ENCODE results near the gene CREB5. TPM values are rescaled to one million over a fixed set of nuclear protein-coding genes. Genes with fewer than 3 reads are reported as not detected.
"Not testable (repeated sequence)": the region's sequence is repeated elsewhere in the genome, so short reads cannot be mapped to it uniquely, and the experiment has no call there.

The CREB5 gene
- total and polyA plus RNA-seq, 7 donors, result 0.86 to 33.8 (median 16.6) TPM

- TF ChIP-seq CTCF (IDR thresholded peaks at IDR 0.05), result no peak
- Histone ChIP-seq H3K27ac (no peak overlapping the region), H3K4me1 (peaks cover 3% of the 10 kb centered on the region), H3K36me3 (ENCODE audit: insufficient read depth in 1 of 2, low read depth in 1 of 2) (no peaks in the 10 kb centered on the region), H3K4me3 (no peak overlapping the region), H3K27me3 (ENCODE audit: insufficient read depth in 3 of 3, low read length in 2 of 3) (no peaks in the 10 kb centered on the region), H3K9me3 (no peaks in the 10 kb centered on the region)
- intact Hi-C loops (cut with DNase I), result no loop called here
- 91 to 95% (median 92%) methylated on average over 2 of the region's 2 CpGs for WGBS, 3 donors
- DNase-seq, result no peak
- no peak for ATAC-seq
Observed at GRCh38 chr7:28782362-28782761, 370.0 kb downstream of the CREB5 start.

GRCh38 chr7:28784171-28784902, 372.0 kb downstream of the CREB5 start:
- no peaks in the 10 kb centered on the region for H3K9me3 ChIP-seq
- H3K4me1 ChIP-seq, result peaks cover 3% of the 10 kb centered on the region
- ATAC-seq, result no peak
- DNase-seq, result no peak
- no peak overlapping the region for H3K4me3 ChIP-seq
- intact Hi-C loops (cut with DNase I), result no loop called here
- H3K27me3 ChIP-seq (ENCODE audit: insufficient read depth in 3 of 3, low read length in 2 of 3), result no peaks in the 10 kb centered on the region
- H3K36me3 ChIP-seq (ENCODE audit: insufficient read depth in 1 of 2, low read depth in 1 of 2), result no peaks in the 10 kb centered on the region
- no peak for TF ChIP-seq CTCF (IDR thresholded peaks at IDR 0.05)
- H3K27ac ChIP-seq, result no peak overlapping the region
- 67 to 77% (median 71%) methylated on average over 13 of the region's 13 CpGs for WGBS, 3 donors

- ATAC-seq (no peak), DNase-seq (no peak)
- H3K9me3 ChIP-seq, result no peaks in the 10 kb centered on the region
- intact Hi-C loops (cut with DNase I), result no loop called here
- H3K4me3 ChIP-seq, result no peak overlapping the region
- no peak for TF ChIP-seq CTCF (IDR thresholded peaks at IDR 0.05)
- H3K27ac ChIP-seq, result no peak overlapping the region
- no peaks in the 10 kb centered on the region for H3K36me3 ChIP-seq (ENCODE audit: insufficient read depth in 1 of 2, low read depth in 1 of 2)
- 90 to 91% (median 91%) methylated on average over 14 of the region's 14 CpGs for WGBS, 3 donors
- H3K27me3 ChIP-seq (ENCODE audit: insufficient read depth in 3 of 3, low read length in 2 of 3), result no peaks in the 10 kb centered on the region
- H3K4me1 ChIP-seq, result peaks cover 3% of the 10 kb centered on the region
Observed at GRCh38 chr7:28785041-28785995, 373.0 kb downstream of the CREB5 start.

- 97 to 99% (median 97%) methylated on average over 5 of the region's 5 CpGs for WGBS, 3 donors
- DNase-seq; intact Hi-C loops (cut with DNase I); H3K36me3 ChIP-seq (ENCODE audit: insufficient read depth in 1 of 2, low read depth in 1 of 2); H3K27ac ChIP-seq; H3K27me3 ChIP-seq (ENCODE audit: insufficient read depth in 3 of 3, low read length in 2 of 3); H3K4me1 ChIP-seq; ATAC-seq; H3K4me3 ChIP-seq; H3K9me3 ChIP-seq: not testable (repeated sequence)
Observed at GRCh38 chr7:28786156-28786555, 373.8 kb downstream of the CREB5 start.

- intact Hi-C loops (cut with DNase I), result no loop called here
- H3K4me1 ChIP-seq, result peaks cover 3% of the 10 kb centered on the region
- H3K9me3 ChIP-seq, result no peaks in the 10 kb centered on the region
- no peak for TF ChIP-seq CTCF (IDR thresholded peaks at IDR 0.05)
- no peaks in the 10 kb centered on the region for H3K36me3 ChIP-seq (ENCODE audit: insufficient read depth in 1 of 2, low read depth in 1 of 2)
- ATAC-seq, result no peak
- H3K27me3 ChIP-seq (ENCODE audit: insufficient read depth in 3 of 3, low read length in 2 of 3), result no peaks in the 10 kb centered on the region
- no peak overlapping the region for H3K27ac ChIP-seq
- H3K4me3 ChIP-seq, result no peak overlapping the region
- DNase-seq, result no peak
Observed at GRCh38 chr7:28787106-28787505, 374.8 kb downstream of the CREB5 start.

Measured in psoas muscle (tissue), 8 donors.